Spleen (tissue), 7 donors: ENCODE results near the gene COL4A2.

Source experiments
- POLR2A ChIP-seq, 3 donors: fragments of 450-650 bp; IDR thresholded peaks; one replicate each; pipeline ENCODE4 v1.5.1; 2017; ENCODE audit warnings: antibody characterized with exemption in 3 of 3, mild to moderate bottlenecking in 1 of 3
- TF ChIP-seq, protein P1 (sequence below), 11 experiments: fragments of 200-600 bp in 7 of 11; fragments of 450-650 bp in 4 of 11; sonication (generic) in 4 of 11; IDR thresholded peaks in 8 of 11; conservative IDR thresholded peaks in 3 of 11; 1 replicate in 7 of 11; 2 replicates in 4 of 11; pipeline versions ENCODE4 v1.4.0 to v1.8.0; 2016 to 2021; ENCODE audit warnings: antibody characterized with exemption in 11 of 11, inconsistent platforms in 4 of 11, mild to moderate bottlenecking in 1 of 11
- donor health status: DM: no; HTN: no; CAD: no; lungs with moderate emphysema.
- donor health status: DM: no; HTN: no; CAD: no.
- donor health status: DM: no; HTN: no; CAD: no.

DNA sequence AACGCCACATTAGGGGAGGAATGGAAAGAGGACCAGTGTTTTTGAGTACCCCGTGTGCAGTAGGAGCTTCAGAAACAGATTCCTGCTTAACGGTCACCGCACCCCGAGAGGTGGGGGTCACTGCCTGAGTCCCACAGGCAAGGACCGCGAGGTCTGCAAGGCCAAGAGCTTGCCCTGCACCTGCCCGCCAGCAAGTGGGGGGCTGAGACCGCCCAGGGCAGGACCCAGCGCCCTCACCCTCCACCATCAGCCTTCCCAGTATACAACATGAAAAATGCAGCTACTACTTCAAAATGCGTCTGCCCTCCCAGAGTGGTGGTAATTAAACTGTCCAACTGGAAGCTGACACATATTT is 45.0 kb upstream of the COL4A2 start:
- TF ChIP-seq POLR2A (IDR thresholded peaks at IDR 0.05): no peak
- TF ChIP-seq, protein P1, sequence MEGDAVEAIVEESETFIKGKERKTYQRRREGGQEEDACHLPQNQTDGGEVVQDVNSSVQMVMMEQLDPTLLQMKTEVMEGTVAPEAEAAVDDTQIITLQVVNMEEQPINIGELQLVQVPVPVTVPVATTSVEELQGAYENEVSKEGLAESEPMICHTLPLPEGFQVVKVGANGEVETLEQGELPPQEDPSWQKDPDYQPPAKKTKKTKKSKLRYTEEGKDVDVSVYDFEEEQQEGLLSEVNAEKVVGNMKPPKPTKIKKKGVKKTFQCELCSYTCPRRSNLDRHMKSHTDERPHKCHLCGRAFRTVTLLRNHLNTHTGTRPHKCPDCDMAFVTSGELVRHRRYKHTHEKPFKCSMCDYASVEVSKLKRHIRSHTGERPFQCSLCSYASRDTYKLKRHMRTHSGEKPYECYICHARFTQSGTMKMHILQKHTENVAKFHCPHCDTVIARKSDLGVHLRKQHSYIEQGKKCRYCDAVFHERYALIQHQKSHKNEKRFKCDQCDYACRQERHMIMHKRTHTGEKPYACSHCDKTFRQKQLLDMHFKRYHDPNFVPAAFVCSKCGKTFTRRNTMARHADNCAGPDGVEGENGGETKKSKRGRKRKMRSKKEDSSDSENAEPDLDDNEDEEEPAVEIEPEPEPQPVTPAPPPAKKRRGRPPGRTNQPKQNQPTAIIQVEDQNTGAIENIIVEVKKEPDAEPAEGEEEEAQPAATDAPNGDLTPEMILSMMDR (IDR thresholded peaks at IDR 0.05 in 8 of 11, conservative IDR thresholded peaks at IDR 0.05 in 3 of 11): no peak
